A673 (cell line): Measurements from ENCODE around the gene IRF2.

Source experiments
- EZH2 ChIP-seq: fragments of 200-600 bp; sonication (generic); IDR thresholded peaks from 2 replicates; pipeline ENCODE4 v1.6.1; 2017; ENCODE audit warnings: borderline replicate concordance, low read depth, mild to moderate bottlenecking, mixed read lengths, antibody characterized with exemption, low read length; ENCODE audit not compliant: poor library complexity, severe bottlenecking
- TF ChIP-seq, protein P1 (sequence below): fragments of 300-800, 200-600 bp; sonication (generic); conservative IDR thresholded peaks from 2 replicates; pipeline ENCODE4 v1.5.1; 2017; ENCODE audit warnings: low read depth, mild to moderate bottlenecking, antibody characterized with exemption, low read length, moderate library complexity, mixed read lengths

DNA sequence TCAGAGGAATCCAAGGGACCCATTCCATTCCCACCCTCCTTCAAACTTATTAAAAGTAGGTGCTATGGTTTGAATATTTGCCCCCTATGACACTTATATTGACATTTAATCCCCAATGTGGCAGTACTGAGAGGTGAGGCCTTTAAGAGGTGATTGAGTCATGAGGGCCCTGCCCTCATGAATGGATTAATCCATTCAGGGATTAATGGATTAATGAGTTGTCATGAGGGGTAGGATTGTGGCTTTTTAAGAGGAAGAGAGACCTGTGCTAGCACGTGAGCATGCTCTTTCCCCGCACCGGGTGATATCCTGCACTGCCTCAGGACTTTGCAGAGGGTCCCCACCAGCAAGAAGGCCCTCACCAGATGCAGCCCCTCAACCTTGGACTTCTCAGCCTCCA is 50.1 kb downstream of the IRF2 start:
- TF ChIP-seq, protein P1, sequence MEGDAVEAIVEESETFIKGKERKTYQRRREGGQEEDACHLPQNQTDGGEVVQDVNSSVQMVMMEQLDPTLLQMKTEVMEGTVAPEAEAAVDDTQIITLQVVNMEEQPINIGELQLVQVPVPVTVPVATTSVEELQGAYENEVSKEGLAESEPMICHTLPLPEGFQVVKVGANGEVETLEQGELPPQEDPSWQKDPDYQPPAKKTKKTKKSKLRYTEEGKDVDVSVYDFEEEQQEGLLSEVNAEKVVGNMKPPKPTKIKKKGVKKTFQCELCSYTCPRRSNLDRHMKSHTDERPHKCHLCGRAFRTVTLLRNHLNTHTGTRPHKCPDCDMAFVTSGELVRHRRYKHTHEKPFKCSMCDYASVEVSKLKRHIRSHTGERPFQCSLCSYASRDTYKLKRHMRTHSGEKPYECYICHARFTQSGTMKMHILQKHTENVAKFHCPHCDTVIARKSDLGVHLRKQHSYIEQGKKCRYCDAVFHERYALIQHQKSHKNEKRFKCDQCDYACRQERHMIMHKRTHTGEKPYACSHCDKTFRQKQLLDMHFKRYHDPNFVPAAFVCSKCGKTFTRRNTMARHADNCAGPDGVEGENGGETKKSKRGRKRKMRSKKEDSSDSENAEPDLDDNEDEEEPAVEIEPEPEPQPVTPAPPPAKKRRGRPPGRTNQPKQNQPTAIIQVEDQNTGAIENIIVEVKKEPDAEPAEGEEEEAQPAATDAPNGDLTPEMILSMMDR = no peak
- TF ChIP-seq EZH2 = no peak
